Adipocyte (in vitro differentiated cells): ENCODE results near the gene CALN1.

Experiments used
- DNase-seq: peaks from one replicate; pipeline ENCODE4 v3.0.0-alpha.2; 2015; ENCODE audit warnings: low read depth
- H3K27me3 ChIP-seq: replicated peaks from 2 replicates; pipeline ENCODE4 v1.7.0; 2013; ENCODE audit warnings: mild to moderate bottlenecking, low read length, moderate library complexity; ENCODE audit not compliant: control insufficient read depth, insufficient read depth
- H3K36me3 ChIP-seq: 2 replicates; pipeline ENCODE4 v1.7.0; 2013; ENCODE audit warnings: low read length, mild to moderate bottlenecking, moderate library complexity; ENCODE audit not compliant: control insufficient read depth, insufficient read depth, severe bottlenecking
- H3K4me1 ChIP-seq: 2 replicates; pipeline ENCODE4 v1.7.0; 2013; ENCODE audit warnings: mild to moderate bottlenecking, low read length, moderate library complexity; ENCODE audit not compliant: control insufficient read depth, insufficient read depth
- H3K4me3 ChIP-seq: 2 replicates; pipeline ENCODE4 v1.7.0; 2013; ENCODE audit warnings: mild to moderate bottlenecking, low read length, moderate library complexity
- H3K9ac ChIP-seq: 2 replicates; pipeline ENCODE4 v1.7.0; 2013; ENCODE audit warnings: mild to moderate bottlenecking, low read length, moderate library complexity
- H3K9me3 ChIP-seq: 2 replicates; pipeline ENCODE4 v1.7.0; 2013; ENCODE audit warnings: mild to moderate bottlenecking, low read length, moderate library complexity; ENCODE audit not compliant: control insufficient read depth

The CALN1 gene

DNA sequence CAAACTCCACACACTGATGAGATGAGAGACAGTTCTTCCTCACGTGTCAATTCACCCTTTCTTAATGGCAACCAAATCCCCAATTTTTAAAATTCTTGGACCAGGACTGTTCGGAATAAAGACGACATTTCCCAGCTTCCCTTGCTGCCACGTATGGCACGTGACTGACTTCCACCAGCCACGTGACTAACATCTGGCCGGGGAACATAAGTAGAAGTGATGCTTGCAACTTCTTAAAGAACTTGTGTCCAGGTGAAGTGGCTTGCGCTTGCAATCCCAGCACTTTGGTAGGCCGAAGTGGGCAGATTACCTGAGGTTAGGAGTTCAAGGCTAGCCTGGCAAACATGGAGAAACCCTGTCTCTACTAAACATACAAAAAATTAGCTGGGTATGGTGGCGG lies 405.1 kb downstream of the CALN1 start:
- no peak for DNase-seq
- Histone ChIP-seq H3K27me3 (no peaks in the 10 kb centered on the region), H3K9ac (no peak overlapping the region), H3K4me3 (no peak overlapping the region), H3K9me3 (no peaks in the 10 kb centered on the region), H3K4me1 (no peaks in the 10 kb centered on the region), H3K36me3 (no peaks in the 10 kb centered on the region)

DNA sequence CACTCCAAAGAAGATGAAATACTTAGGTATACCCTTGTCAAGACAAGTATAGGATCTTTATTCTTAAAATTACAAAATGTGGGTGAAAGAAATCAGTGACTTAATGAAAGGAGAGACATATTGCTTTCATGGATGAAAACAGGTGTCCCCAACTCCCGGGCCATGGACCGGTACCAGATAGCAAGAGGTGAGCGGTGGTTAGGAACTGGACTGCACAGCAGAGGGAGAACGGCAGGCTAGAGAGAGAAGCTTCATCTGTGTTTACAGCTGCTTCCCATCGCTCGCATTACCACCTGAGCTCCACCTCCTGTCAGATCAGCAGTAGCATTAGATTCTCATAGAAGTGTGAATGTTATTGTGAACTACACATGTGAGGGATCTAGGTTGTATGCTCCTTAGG lies 408.9 kb downstream of the CALN1 start:
- Histone ChIP-seq H3K4me3 (no peak overlapping the region), H3K9me3 (no peaks in the 10 kb centered on the region), H3K9ac (no peak overlapping the region), H3K27me3 (no peaks in the 10 kb centered on the region), H3K4me1 (no peaks in the 10 kb centered on the region), H3K36me3 (no peaks in the 10 kb centered on the region)
- DNase-seq, result no peak

DNA sequence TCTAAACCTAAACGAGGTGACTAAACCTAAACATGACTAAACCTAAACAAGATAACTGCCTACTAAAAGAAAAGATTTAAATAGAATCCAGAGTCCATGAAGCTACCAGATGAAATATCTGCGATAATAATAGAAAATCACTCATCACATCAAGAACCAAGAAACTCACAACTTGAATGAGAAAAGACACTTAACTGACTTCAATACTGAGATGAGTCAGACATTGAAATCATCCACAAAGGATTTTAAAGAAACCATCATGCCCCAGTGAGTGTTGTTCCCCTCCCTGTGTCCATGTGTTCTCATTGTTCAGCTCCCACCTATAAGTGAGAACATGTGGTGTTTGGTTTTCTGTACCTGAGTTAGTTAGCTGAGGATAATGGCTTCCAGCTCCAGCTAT lies 416.0 kb downstream of the CALN1 start:
- H3K27me3 ChIP-seq, result no peaks in the 10 kb centered on the region
- DNase-seq, result no peak
- H3K4me1 ChIP-seq, result no peaks in the 10 kb centered on the region
- H3K4me3 ChIP-seq, result no peak overlapping the region
- no peaks in the 10 kb centered on the region for H3K36me3 ChIP-seq
- no peaks in the 10 kb centered on the region for H3K9me3 ChIP-seq
- no peak overlapping the region for H3K9ac ChIP-seq

DNA sequence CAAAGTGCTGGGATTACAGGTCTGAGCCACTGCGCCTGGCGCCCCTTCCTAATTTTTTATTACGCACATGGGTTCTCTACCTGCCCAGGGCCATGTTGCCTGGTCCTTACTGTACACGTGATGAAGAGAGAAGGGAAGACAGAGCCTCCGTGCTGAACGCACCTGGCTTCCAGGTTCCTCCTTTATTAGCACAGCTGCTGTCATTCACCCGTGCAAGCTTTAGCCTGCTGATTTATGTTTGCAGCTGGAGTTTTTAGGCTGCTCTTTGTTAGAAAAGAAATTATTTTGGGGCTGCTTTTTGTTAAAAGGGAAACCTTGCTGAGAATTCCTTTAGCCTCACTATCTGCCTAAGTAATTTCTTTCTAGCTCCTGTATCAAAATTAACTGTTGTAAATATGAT lies 417.0 kb downstream of the CALN1 start:
- H3K27me3 ChIP-seq, result no peaks in the 10 kb centered on the region

DNA sequence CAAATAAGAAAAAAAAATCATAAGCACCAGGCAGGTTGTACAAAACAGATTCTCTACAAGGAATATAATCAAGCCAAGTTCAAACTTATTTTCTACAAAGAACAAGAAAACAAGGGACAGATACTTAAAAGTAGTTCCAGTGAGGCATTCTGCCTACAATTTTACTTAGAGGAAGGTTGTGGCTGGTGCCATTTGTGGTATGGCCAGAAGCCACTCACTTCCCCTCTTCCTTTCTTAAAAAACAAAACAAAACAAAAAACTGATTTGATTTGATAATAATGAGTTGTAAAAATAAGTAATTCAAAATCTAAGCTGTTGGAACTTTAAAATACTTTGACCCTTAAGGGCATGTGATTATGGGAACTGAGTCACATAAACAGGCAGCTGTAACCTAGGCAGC lies 420.6 kb downstream of the CALN1 start:
- Histone ChIP-seq H3K4me1 (peaks cover 5% of the 10 kb centered on the region), H3K27me3 (no peaks in the 10 kb centered on the region), H3K4me3 (no peak overlapping the region), H3K9ac (no peak overlapping the region), H3K9me3 (no peaks in the 10 kb centered on the region), H3K36me3 (no peaks in the 10 kb centered on the region)
- no peak for DNase-seq

More for the DNA sequence above, 417.0 kb downstream of the CALN1 start:
- Histone ChIP-seq H3K36me3 (no peaks in the 10 kb centered on the region), H3K4me1 (no peaks in the 10 kb centered on the region), H3K9me3 (no peaks in the 10 kb centered on the region), H3K4me3 (no peak overlapping the region), H3K9ac (no peak overlapping the region)
- DNase-seq, result no peak

DNA sequence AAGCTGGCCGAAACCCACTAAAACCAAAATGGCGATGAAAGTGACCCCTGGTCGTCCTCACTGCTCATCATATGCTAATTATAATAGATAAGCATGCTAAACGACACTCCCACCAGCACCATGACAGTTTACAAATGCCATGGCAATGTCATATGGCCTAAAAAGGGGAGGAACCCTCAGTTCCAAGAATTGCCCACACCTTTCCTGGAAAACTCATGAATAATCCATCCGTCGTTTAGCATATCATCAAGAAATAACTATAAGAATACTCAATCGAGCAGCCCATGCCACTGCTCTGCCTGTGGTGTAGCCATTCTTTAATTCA lies 422.0 kb downstream of the CALN1 start:
- Histone ChIP-seq H3K27me3 (no peaks in the 10 kb centered on the region), H3K9ac (no peak overlapping the region), H3K4me1 (peaks cover 5% of the 10 kb centered on the region), H3K4me3 (no peak overlapping the region), H3K36me3 (no peaks in the 10 kb centered on the region), H3K9me3 (no peaks in the 10 kb centered on the region)
- no peak for DNase-seq

DNA sequence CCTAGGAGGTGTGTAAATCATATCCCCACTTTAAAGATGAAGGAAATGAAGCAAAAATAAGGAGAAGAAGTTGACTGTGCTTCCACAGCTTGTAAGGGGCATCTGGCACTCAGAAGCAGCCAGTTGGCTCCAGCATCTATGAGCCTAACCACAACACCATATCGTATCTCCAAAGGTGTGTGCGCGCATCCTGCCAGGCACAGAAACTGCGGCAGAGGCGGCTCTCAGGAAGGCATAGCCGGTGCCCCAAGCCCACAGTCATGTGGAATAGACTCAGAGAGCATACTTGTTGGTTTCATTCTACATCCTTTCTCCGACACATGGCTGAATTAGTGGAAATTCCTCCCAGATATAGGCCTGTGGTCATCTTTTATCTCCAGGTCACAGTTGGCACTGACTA lies 423.9 kb downstream of the CALN1 start:
- H3K36me3 ChIP-seq, result no peaks in the 10 kb centered on the region
- H3K4me1 ChIP-seq, result peaks cover 5% of the 10 kb centered on the region
- H3K4me3 ChIP-seq, result no peak overlapping the region
- no peak for DNase-seq
- no peaks in the 10 kb centered on the region for H3K9me3 ChIP-seq
- no peak overlapping the region for H3K9ac ChIP-seq
- peaks cover 7% of the 10 kb centered on the region for H3K27me3 ChIP-seq

DNA sequence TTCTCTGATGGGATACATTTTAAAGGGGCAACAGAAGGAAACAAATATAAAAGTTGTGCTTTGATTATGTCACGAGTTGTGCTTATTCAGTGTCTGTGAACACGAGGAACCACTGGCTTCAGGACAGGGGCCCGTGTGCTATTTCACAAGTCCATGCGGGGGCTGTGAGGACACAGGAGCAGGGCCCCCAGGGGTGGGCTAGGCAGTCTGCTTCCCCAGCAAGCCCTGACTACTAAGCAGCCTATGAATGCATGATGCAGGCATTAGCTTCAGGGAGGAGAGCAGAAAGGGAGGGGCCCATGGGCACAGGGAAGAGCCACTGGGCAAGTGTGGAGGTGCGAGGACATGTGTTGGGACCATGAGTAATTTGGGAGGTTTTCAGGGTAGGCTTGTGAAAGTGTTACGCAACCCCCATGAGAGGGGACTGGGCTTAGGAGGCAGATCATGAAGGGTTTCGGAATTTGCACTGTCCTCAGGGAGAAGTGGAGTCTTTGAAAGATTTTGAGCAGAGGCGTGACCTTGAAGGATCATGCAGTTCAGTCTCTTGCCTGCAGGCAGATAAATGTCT lies 424.9 kb downstream of the CALN1 start:
- no peak overlapping the region for H3K9ac ChIP-seq
- no peak for DNase-seq

DNA sequence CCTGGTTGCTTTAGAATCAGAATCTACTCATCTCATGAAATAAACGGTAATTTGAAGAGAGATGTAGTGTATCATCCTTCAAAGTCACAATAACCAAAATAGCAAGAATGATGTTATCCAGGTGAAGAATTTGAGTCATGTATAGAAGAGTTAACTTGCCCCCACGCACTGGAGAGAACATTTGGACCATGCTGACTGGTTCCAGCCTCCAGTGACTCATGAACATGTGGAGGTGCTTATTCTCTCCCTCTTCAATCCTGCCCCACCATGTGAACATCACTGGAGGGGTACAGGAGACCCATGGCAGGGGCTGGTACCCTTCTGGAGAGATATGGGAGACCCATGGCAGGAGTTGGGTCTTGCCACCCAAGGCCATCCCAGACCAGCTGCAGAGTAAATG lies 427.8 kb downstream of the CALN1 start:
- H3K9ac ChIP-seq, result no peak overlapping the region
- H3K27me3 ChIP-seq, result peaks cover 7% of the 10 kb centered on the region
- DNase-seq, result no peak
- H3K36me3 ChIP-seq, result no peaks in the 10 kb centered on the region
- H3K9me3 ChIP-seq, result no peaks in the 10 kb centered on the region
- peaks cover 5% of the 10 kb centered on the region for H3K4me1 ChIP-seq
- no peak overlapping the region for H3K4me3 ChIP-seq

More for the DNA sequence above, 424.9 kb downstream of the CALN1 start:
- Histone ChIP-seq H3K36me3 (no peaks in the 10 kb centered on the region), H3K27me3 (peaks cover 7% of the 10 kb centered on the region), H3K9me3 (no peaks in the 10 kb centered on the region), H3K4me1 (peaks cover 5% of the 10 kb centered on the region), H3K4me3 (no peak overlapping the region)

DNA sequence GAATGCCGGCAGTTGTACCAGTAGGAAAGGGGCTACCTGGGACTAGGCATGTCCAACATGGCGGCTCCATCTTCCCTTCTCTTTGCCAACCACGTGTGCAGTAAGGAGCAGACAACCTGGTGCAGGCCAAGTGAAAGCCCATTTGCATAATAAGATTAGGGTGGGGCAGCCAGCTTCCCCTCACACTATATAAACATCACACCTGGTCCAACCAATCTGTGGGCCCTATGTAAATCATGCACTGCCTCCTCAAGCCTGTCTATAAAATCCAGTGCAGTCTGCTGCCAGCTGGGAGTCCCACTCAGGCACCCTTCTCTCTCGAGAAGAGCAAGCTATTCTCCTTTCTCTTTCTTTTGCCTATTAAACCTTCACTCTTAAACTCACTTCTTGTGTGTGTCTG lies 429.3 kb downstream of the CALN1 start:
- no peaks in the 10 kb centered on the region for H3K4me1 ChIP-seq
- H3K4me3 ChIP-seq, result no peak overlapping the region
- H3K9me3 ChIP-seq, result no peaks in the 10 kb centered on the region
- peaks cover 7% of the 10 kb centered on the region for H3K27me3 ChIP-seq
- H3K36me3 ChIP-seq, result no peaks in the 10 kb centered on the region
- no peak for DNase-seq
- H3K9ac ChIP-seq, result no peak overlapping the region

DNA sequence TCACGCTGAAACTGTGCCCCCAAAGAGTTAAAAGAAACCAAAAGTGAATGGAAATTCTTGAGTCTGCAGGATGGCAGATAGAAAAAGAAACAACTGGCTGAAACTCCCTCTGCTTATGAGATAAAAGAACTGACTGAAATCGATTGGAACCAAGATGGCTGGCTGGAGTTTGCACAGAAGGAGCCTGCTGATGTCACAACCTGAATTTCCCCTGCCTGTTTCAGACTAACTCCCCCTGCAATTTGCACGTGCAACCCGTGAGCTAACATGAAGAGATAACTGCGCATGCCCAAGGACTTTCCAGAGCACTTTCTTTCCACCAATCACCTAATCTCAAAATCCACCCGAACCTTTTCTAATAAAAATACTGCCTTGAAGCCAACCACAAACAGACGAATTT lies 435.5 kb downstream of the CALN1 start:
- no peak for DNase-seq
- no peak overlapping the region for H3K4me3 ChIP-seq
- peaks cover 5% of the 10 kb centered on the region for H3K9me3 ChIP-seq
- no peaks in the 10 kb centered on the region for H3K36me3 ChIP-seq
- no peaks in the 10 kb centered on the region for H3K4me1 ChIP-seq
- no peaks in the 10 kb centered on the region for H3K27me3 ChIP-seq
- H3K9ac ChIP-seq, result no peak overlapping the region

DNA sequence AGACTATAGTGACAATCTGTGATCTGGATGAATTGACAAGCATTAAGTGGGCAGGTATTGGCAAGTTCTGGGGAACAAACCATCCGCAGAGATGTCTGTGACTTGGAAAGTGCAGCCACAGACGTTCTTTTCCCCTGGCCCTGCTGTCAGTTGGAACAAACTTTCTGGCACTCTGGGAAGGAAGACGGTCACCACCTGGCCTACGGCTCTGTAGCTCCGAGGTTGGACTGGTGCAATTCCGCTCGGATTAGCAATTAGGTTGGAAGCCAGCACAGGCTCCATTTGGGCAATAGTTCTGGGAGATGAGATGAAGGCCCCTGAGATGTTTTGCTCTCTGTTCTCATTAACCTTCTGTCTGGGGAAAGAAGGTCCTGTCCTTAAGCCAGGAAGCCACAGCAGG lies 437.5 kb downstream of the CALN1 start:
- Histone ChIP-seq H3K27me3 (no peaks in the 10 kb centered on the region), H3K9ac (no peak overlapping the region), H3K4me1 (no peaks in the 10 kb centered on the region), H3K4me3 (no peak overlapping the region), H3K36me3 (no peaks in the 10 kb centered on the region), H3K9me3 (peaks cover 5% of the 10 kb centered on the region)
- no peak for DNase-seq
